H1 (cell line): ENCODE data around the gene SVOPL. TPM values are rescaled to one million over a fixed set of nuclear protein-coding genes. Genes with fewer than 3 reads are reported as not detected.

ENCODE experiments used
- EZH2 ChIP-seq: fragments of 200-600 bp; sonication (generic); IDR thresholded peaks from 2 replicates; pipeline ENCODE4 v1.7.1; 2012; ENCODE audit warnings: low read depth, mild to moderate bottlenecking, moderate library complexity, low read length, inconsistent platforms; ENCODE audit not compliant: severe bottlenecking
- RBBP5 ChIP-seq: IDR thresholded peaks from 2 replicates; pipeline ENCODE4 v1.7.1; 2012; ENCODE audit warnings: low read depth, mild to moderate bottlenecking, inconsistent platforms, low read length, moderate library complexity, borderline replicate concordance
- TAF7 ChIP-seq: optimal IDR thresholded peaks from 2 replicates; pipeline ENCODE3; 2011; ENCODE audit warnings: low read depth, mild to moderate bottlenecking, inconsistent platforms, low read length, moderate library complexity, borderline replicate concordance
- polyA plus RNA-seq, 7 experiments: library from polyadenylated mRNA; depleted of rRNA in 3 of 7; stranded (reverse) in 5 of 7; unstranded in 2 of 7; fragments of >200 nt in 5 of 7; fragments of 200-250 nt in 2 of 7; gene quantifications; 1 replicate in 5 of 7; 2 replicates in 1 of 7; 4 replicates in 1 of 7; pipeline versions ENCODE4 v1.2.1 to v1.2.3, GENCODE V29; 2011 to 2013; ENCODE audit warnings: missing spikeins in 2 of 7, mixed read lengths in 2 of 7
- total RNA-seq: library from RNA; stranded (reverse); fragmentation: NEBNext Ultra II Directional; extraction: Animal tissue kit (Norgen Biotek cat#: 25700); gene quantifications from 2 replicates; pipeline ENCODE4 v1.2.1, GENCODE V29; 2021
- TF ChIP-seq, protein P1 (sequence below), 3 experiments: IDR thresholded peaks; 1 replicate in 2 of 3; 2 replicates in 1 of 3; pipeline versions ENCODE4 v1.5.1 to v1.6.1; 2011; ENCODE audit warnings: low read length in 3 of 3, mild to moderate bottlenecking in 3 of 3, inconsistent platforms in 2 of 3, low read depth in 1 of 3, moderate library complexity in 1 of 3; ENCODE audit not compliant: insufficient read depth in 1 of 3; ENCODE audit errors: control extremely low read depth in 1 of 3
- TF ChIP-seq, protein P2 (sequence below): fragments of 300-600 bp; sonication (generic); IDR thresholded peaks from 2 replicates; pipeline ENCODE4 v1.7.1; 2012; ENCODE audit warnings: low read length, moderate library complexity, mild to moderate bottlenecking, inconsistent platforms; ENCODE audit not compliant: insufficient replicate concordance
- TF ChIP-seq, protein P3 (sequence below): IDR thresholded peaks from 2 replicates; pipeline ENCODE4 v1.6.1; 2012; ENCODE audit warnings: inconsistent platforms

Gene SVOPL
- total and polyA plus RNA-seq, 2 of the 8 experiments (the other 6 are each of a cell fraction or from before 2014, with no cell fraction given): 1.1 to 1.4 TPM

DNA sequence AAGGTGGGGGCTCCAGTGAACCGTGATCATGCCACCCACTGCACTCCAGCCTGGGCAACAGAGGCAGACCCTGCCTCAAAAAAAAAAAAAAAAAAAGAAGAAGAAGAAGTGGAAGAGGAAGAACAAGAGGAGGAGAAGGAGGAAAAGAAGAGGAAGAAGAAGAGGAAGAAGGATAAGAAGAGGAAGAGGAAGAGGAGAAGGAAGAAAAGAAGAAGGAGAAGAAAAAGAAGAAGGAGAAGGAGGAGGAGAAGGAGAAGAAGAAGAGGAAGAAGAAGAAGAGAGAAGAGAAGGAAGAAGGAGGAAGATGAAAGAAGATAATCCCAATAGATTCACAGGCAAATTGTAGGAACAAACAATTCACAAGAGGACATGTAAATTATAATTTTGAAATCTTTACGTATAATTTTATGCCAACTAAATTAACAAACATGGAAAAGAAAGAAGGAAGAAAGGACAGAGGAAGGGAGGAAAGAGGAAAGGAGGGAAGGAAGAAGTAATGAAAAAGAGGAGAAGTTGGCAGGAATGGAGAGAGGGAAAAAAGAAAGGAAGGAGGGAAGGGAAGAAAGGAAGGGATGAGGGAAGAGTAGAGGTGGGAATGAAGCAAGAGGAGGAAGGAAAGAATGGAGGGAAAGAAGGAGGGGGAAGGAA, 3.5 kb downstream of the SVOPL start (continued):
- TF ChIP-seq, protein P1, sequence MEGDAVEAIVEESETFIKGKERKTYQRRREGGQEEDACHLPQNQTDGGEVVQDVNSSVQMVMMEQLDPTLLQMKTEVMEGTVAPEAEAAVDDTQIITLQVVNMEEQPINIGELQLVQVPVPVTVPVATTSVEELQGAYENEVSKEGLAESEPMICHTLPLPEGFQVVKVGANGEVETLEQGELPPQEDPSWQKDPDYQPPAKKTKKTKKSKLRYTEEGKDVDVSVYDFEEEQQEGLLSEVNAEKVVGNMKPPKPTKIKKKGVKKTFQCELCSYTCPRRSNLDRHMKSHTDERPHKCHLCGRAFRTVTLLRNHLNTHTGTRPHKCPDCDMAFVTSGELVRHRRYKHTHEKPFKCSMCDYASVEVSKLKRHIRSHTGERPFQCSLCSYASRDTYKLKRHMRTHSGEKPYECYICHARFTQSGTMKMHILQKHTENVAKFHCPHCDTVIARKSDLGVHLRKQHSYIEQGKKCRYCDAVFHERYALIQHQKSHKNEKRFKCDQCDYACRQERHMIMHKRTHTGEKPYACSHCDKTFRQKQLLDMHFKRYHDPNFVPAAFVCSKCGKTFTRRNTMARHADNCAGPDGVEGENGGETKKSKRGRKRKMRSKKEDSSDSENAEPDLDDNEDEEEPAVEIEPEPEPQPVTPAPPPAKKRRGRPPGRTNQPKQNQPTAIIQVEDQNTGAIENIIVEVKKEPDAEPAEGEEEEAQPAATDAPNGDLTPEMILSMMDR (IDR thresholded peaks at IDR 0.05; ENCODE audit: control extremely low read depth in 1 of 3, insufficient read depth in 1 of 3, low read depth in 1 of 3, low read length in 3 of 3): no peak
- TF ChIP-seq, protein P2, sequence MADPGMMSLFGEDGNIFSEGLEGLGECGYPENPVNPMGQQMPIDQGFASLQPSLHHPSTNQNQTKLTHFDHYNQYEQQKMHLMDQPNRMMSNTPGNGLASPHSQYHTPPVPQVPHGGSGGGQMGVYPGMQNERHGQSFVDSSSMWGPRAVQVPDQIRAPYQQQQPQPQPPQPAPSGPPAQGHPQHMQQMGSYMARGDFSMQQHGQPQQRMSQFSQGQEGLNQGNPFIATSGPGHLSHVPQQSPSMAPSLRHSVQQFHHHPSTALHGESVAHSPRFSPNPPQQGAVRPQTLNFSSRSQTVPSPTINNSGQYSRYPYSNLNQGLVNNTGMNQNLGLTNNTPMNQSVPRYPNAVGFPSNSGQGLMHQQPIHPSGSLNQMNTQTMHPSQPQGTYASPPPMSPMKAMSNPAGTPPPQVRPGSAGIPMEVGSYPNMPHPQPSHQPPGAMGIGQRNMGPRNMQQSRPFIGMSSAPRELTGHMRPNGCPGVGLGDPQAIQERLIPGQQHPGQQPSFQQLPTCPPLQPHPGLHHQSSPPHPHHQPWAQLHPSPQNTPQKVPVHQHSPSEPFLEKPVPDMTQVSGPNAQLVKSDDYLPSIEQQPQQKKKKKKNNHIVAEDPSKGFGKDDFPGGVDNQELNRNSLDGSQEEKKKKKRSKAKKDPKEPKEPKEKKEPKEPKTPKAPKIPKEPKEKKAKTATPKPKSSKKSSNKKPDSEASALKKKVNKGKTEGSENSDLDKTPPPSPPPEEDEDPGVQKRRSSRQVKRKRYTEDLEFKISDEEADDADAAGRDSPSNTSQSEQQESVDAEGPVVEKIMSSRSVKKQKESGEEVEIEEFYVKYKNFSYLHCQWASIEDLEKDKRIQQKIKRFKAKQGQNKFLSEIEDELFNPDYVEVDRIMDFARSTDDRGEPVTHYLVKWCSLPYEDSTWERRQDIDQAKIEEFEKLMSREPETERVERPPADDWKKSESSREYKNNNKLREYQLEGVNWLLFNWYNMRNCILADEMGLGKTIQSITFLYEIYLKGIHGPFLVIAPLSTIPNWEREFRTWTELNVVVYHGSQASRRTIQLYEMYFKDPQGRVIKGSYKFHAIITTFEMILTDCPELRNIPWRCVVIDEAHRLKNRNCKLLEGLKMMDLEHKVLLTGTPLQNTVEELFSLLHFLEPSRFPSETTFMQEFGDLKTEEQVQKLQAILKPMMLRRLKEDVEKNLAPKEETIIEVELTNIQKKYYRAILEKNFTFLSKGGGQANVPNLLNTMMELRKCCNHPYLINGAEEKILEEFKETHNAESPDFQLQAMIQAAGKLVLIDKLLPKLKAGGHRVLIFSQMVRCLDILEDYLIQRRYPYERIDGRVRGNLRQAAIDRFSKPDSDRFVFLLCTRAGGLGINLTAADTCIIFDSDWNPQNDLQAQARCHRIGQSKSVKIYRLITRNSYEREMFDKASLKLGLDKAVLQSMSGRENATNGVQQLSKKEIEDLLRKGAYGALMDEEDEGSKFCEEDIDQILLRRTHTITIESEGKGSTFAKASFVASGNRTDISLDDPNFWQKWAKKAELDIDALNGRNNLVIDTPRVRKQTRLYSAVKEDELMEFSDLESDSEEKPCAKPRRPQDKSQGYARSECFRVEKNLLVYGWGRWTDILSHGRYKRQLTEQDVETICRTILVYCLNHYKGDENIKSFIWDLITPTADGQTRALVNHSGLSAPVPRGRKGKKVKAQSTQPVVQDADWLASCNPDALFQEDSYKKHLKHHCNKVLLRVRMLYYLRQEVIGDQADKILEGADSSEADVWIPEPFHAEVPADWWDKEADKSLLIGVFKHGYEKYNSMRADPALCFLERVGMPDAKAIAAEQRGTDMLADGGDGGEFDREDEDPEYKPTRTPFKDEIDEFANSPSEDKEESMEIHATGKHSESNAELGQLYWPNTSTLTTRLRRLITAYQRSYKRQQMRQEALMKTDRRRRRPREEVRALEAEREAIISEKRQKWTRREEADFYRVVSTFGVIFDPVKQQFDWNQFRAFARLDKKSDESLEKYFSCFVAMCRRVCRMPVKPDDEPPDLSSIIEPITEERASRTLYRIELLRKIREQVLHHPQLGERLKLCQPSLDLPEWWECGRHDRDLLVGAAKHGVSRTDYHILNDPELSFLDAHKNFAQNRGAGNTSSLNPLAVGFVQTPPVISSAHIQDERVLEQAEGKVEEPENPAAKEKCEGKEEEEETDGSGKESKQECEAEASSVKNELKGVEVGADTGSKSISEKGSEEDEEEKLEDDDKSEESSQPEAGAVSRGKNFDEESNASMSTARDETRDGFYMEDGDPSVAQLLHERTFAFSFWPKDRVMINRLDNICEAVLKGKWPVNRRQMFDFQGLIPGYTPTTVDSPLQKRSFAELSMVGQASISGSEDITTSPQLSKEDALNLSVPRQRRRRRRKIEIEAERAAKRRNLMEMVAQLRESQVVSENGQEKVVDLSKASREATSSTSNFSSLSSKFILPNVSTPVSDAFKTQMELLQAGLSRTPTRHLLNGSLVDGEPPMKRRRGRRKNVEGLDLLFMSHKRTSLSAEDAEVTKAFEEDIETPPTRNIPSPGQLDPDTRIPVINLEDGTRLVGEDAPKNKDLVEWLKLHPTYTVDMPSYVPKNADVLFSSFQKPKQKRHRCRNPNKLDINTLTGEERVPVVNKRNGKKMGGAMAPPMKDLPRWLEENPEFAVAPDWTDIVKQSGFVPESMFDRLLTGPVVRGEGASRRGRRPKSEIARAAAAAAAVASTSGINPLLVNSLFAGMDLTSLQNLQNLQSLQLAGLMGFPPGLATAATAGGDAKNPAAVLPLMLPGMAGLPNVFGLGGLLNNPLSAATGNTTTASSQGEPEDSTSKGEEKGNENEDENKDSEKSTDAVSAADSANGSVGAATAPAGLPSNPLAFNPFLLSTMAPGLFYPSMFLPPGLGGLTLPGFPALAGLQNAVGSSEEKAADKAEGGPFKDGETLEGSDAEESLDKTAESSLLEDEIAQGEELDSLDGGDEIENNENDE: no peak
- no peak for TF ChIP-seq TAF7
- TF ChIP-seq EZH2: no peak
- TF ChIP-seq, protein P3, sequence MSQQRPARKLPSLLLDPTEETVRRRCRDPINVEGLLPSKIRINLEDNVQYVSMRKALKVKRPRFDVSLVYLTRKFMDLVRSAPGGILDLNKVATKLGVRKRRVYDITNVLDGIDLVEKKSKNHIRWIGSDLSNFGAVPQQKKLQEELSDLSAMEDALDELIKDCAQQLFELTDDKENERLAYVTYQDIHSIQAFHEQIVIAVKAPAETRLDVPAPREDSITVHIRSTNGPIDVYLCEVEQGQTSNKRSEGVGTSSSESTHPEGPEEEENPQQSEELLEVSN: no peak
- TF ChIP-seq RBBP5: no peak
- TF ChIP-seq, all 59 proteins: peak for 0
